Skeletal muscle satellite cell (primary cell): ENCODE data around the gene IDE.

Experiments
- H3K27me3 ChIP-seq: 2 replicates; pipeline ENCODE4 v1.7.0; 2013; ENCODE audit warnings: low read length; ENCODE audit not compliant: control insufficient read depth, insufficient read depth
- H3K36me3 ChIP-seq: 2 replicates; pipeline ENCODE4 v1.7.0; 2013; ENCODE audit warnings: mild to moderate bottlenecking, control low read depth, low read length; ENCODE audit not compliant: insufficient read depth
- H3K4me1 ChIP-seq: 2 replicates; pipeline ENCODE4 v1.7.0; 2013; ENCODE audit warnings: low read length; ENCODE audit not compliant: control insufficient read depth, insufficient read depth
- H3K4me2 ChIP-seq: 2 replicates; pipeline ENCODE4 v1.7.0; 2013; ENCODE audit warnings: mild to moderate bottlenecking, low read length
- H3K4me3 ChIP-seq: 2 replicates; pipeline ENCODE4 v1.7.0; 2013; ENCODE audit warnings: low read length
- H3K9ac ChIP-seq: 2 replicates; pipeline ENCODE4 v1.7.0; 2013; ENCODE audit warnings: mild to moderate bottlenecking, low read depth, low read length, moderate library complexity
- H3K9me3 ChIP-seq: replicated peaks from 2 replicates; pipeline ENCODE4 v1.7.0; 2013; ENCODE audit warnings: mild to moderate bottlenecking, control low read depth, low read length

The IDE gene

DNA sequence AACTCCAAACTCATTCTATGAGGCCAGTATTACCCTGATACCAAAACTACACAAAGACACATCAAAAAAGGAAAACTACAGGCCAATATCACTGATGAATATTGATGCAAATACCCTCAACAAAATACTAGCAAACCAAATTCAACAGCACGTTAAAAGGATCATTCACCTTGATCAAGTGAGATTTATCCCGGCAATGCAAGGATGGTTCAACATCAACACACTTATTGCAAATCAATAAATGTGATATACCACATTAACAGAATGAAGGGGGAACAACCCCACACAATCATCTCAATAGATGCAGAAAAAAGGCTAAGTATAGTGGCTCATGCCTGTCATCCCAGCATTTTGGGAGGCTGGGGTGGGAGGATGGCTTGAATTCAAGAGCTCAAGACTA, 19.9 kb downstream of the IDE start:
- Histone ChIP-seq H3K9ac (no peak overlapping the region), H3K4me2 (no peak overlapping the region), H3K4me3 (no peak overlapping the region), H3K9me3 (peaks cover 8% of the 10 kb centered on the region), H3K36me3 (peaks cover 18% of the 10 kb centered on the region), H3K27me3 (no peaks in the 10 kb centered on the region), H3K4me1 (no peaks in the 10 kb centered on the region)

DNA sequence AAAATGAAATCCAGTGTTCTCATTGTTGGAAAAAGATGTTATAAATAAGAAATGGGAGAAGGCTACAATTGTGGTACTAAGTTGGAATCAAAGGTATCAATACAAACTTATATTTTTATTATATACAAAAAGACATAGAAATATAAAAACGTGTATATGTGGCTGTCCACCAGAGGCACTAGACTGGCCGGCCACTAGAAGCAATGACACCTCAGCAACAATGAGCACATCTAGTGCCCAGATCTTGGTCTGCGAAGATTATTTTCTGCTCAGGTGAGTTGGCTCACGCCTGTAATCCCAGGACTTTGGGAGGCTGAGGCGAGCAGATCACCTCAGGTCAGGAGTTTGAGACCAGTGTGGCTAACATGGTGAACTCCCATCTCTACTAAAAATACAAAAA, 21.6 kb downstream of the IDE start:
- Histone ChIP-seq H3K4me1 (no peaks in the 10 kb centered on the region), H3K9ac (no peak overlapping the region), H3K27me3 (no peaks in the 10 kb centered on the region), H3K9me3 (peaks cover 8% of the 10 kb centered on the region), H3K4me3 (no peak overlapping the region), H3K36me3 (peaks cover 19% of the 10 kb centered on the region), H3K4me2 (no peak overlapping the region)

DNA sequence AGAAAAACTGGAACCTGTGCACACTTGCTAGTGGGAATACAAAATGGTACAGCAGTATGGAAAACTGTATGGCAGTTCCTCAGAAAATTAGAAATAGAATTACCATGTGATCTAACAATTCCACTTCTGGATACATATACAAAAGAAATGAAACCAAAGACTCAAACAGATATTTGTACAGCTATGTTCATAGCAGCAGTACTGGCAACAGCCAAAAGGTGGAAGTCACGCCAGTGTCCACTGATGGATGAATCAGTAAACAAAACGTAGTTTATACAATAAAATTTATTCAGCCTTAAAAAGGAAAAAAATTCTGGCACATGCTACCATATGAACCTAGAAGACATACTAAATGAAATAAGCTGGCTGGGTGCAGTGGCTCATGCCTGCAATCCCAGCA, 23.0 kb downstream of the IDE start:
- no peaks in the 10 kb centered on the region for H3K27me3 ChIP-seq
- H3K9me3 ChIP-seq, result peaks cover 8% of the 10 kb centered on the region
- H3K36me3 ChIP-seq, result peaks cover 19% of the 10 kb centered on the region
- no peak overlapping the region for H3K4me3 ChIP-seq
- H3K9ac ChIP-seq, result no peak overlapping the region
- no peaks in the 10 kb centered on the region for H3K4me1 ChIP-seq
- H3K4me2 ChIP-seq, result no peak overlapping the region

DNA sequence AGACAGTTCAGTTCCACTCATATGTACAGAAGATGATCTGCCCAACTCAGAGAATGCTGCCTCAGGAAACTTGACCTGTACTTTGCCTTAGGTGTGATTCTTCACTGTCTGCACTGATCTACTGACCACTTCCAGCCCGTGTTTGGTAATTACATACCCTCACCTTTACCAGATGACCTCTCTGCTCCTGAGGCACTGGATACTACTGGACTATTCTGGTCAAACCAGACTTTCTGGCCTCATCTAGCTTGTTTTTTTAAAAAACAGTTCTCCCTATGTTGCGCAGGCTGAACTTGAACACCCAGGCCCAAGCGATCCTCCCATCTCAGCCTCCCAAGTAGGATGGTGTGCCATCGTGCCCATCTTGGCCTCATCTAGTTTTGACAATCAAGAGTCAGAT, 26.2 kb downstream of the IDE start:
- Histone ChIP-seq H3K9ac (no peak overlapping the region), H3K9me3 (no peaks in the 10 kb centered on the region), H3K4me1 (no peaks in the 10 kb centered on the region), H3K4me2 (no peak overlapping the region), H3K4me3 (no peak overlapping the region), H3K27me3 (no peaks in the 10 kb centered on the region), H3K36me3 (peaks cover 2% of the 10 kb centered on the region)

- H3K36me3 ChIP-seq, result peaks cover 2% of the 10 kb centered on the region
- H3K27me3 ChIP-seq, result no peaks in the 10 kb centered on the region
- H3K4me1 ChIP-seq, result no peaks in the 10 kb centered on the region
- H3K9me3 ChIP-seq, result no peaks in the 10 kb centered on the region
- H3K4me3 ChIP-seq, result no peak overlapping the region
- no peak overlapping the region for H3K4me2 ChIP-seq
- no peak overlapping the region for H3K9ac ChIP-seq
Observed at GRCh38 chr10:92545556-92545955, 28.3 kb downstream of the IDE start.

DNA sequence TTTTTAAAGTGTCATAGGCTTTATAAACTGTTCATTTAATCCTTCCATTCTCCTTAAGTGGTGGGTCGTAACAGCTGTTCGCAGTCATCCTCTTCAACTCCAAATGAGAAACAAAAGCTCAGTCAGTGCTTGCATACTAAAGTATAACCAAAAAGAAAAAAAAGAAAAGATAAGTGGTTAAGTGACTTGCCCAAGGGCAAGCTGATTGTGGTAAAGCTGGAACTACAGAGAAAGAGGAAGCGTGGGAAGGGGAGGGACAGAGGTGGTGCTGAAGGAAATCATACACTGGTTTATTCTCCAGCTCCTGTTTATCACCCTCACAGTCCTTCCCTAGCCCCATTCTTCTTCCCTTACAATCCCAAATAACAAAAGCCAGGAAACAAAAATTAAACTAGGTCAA, 29.6 kb downstream of the IDE start:
- Histone ChIP-seq H3K9me3 (no peaks in the 10 kb centered on the region), H3K4me2 (no peak overlapping the region), H3K36me3 (peaks cover 2% of the 10 kb centered on the region), H3K27me3 (no peaks in the 10 kb centered on the region), H3K4me3 (no peak overlapping the region), H3K9ac (no peak overlapping the region), H3K4me1 (no peaks in the 10 kb centered on the region)

DNA sequence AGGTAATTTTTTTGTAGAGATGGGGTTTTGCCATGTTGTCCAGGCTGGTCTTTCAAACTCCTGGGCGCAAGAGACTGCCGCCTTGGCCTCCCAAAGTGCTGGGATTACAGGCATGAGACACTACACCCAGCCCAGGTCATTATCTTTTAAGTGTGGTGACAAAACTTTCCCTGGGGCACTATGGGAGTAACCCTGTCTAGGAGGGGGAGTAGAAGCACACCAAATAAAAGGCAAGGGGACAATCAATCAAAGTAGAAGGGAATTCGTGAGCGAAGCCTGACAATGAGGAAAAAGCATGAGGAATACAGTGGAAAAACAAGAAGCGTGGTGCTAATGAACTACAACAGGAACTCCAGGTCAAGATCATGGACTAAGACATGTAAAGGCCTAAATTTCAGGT, 31.4 kb downstream of the IDE start:
- Histone ChIP-seq H3K9me3 (no peaks in the 10 kb centered on the region), H3K4me2 (no peak overlapping the region), H3K9ac (no peak overlapping the region), H3K4me1 (peaks cover 3% of the 10 kb centered on the region), H3K36me3 (no peaks in the 10 kb centered on the region), H3K4me3 (no peak overlapping the region), H3K27me3 (no peaks in the 10 kb centered on the region)

GRCh38 chr10:92541583-92541982, 32.3 kb downstream of the IDE start:
- Histone ChIP-seq H3K9ac (no peak overlapping the region), H3K4me1 (peaks cover 3% of the 10 kb centered on the region), H3K9me3 (no peaks in the 10 kb centered on the region)

DNA sequence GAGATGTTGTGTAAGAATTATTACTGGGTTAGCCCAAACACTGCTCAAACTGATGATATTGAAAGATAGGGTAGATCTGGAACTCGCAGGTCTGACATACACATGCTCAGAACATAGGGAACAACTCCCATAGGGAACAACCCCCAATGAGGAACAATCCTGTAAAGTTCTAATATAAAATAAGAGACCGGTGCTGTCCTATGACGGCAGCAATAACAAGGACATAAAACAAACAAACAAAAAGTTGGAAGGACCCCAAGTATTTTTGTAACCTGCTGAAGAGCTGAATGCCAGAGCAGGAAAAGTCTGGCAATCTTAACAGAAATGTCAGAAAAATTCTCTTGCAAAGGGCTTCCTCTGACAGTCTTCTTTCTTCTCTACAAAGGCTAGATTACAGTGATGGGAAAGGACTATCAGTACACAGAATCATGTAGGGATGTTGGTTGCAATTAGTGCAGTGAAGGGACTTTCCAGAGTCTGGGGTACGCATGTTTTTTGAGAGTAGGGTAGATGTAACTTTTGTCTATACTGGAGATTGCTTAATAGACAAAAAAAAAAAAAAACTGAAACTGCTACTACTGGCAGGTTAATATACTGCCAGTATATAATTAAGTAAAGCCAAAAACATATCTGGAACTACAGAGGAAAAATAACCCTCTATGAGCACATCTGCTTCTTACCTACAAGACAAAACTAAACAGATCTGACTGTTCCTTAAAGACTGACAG, 35.5 kb downstream of the IDE start:
- H3K9ac ChIP-seq, result no peak overlapping the region
- H3K27me3 ChIP-seq, result no peaks in the 10 kb centered on the region
- no peak overlapping the region for H3K4me2 ChIP-seq
- peaks cover 3% of the 10 kb centered on the region for H3K4me1 ChIP-seq
- peaks cover 15% of the 10 kb centered on the region for H3K36me3 ChIP-seq
- H3K4me3 ChIP-seq, result no peak overlapping the region
- no peaks in the 10 kb centered on the region for H3K9me3 ChIP-seq

More at GRCh38 chr10:92541583-92541982, 32.3 kb downstream of the IDE start:
- H3K4me3 ChIP-seq, result no peak overlapping the region
- H3K4me2 ChIP-seq, result no peak overlapping the region
- no peaks in the 10 kb centered on the region for H3K27me3 ChIP-seq
- H3K36me3 ChIP-seq, result no peaks in the 10 kb centered on the region

GRCh38 chr10:92530891-92531535, 42.9 kb downstream of the IDE start:
- Histone ChIP-seq H3K4me2 (no peak overlapping the region), H3K4me1 (no peaks in the 10 kb centered on the region), H3K9me3 (no peaks in the 10 kb centered on the region), H3K9ac (no peak overlapping the region), H3K4me3 (no peak overlapping the region), H3K27me3 (no peaks in the 10 kb centered on the region), H3K36me3 (peaks cover 30% of the 10 kb centered on the region)

DNA sequence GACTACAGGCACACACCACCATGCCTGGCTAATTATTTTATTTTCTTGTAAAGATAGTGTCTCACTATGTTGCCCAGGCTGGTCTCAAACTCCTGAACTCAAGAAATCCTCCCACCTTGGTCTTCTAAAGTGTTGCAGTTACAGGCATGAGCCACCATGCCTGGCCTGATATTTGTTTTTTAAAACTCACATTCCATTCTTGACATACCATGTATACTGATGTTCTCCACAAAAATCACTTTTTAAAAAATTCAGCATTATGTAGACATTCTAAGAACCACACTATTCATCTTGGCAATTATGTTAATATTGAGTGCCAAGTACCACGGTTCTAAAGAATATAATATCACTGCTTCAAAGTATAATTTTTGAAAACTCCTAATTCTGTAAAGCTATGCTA, 43.5 kb downstream of the IDE start:
- peaks cover 28% of the 10 kb centered on the region for H3K36me3 ChIP-seq
- H3K9me3 ChIP-seq, result no peaks in the 10 kb centered on the region
- no peak overlapping the region for H3K4me2 ChIP-seq
- no peaks in the 10 kb centered on the region for H3K4me1 ChIP-seq
- no peak overlapping the region for H3K4me3 ChIP-seq
- H3K9ac ChIP-seq, result no peak overlapping the region
- no peaks in the 10 kb centered on the region for H3K27me3 ChIP-seq

DNA sequence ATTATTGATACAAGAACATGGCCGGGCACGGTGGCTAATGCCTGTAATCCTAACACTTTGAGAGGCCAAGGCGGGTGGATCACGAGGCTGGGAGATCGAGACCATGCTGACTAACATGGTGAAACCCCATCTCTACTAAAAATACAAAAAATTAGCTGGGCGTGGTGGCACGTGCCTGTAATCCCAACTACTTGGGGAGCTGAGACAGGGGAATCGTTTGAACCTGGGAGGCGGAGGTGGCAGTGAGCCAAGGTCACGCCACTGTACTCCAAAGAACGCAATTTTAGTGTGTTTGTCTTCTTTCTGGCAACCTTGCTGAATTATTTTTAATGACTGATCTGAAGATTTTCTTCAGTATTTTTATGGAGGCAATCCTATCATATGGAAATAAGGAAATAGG, 46.2 kb downstream of the IDE start:
- no peaks in the 10 kb centered on the region for H3K4me1 ChIP-seq
- no peaks in the 10 kb centered on the region for H3K9me3 ChIP-seq
- peaks cover 10% of the 10 kb centered on the region for H3K36me3 ChIP-seq
- no peak overlapping the region for H3K9ac ChIP-seq
- no peaks in the 10 kb centered on the region for H3K27me3 ChIP-seq
- H3K4me3 ChIP-seq, result no peak overlapping the region
- H3K4me2 ChIP-seq, result no peak overlapping the region
